Pulmonary artery endothelial cell (primary cell): ENCODE measurements around the gene OPCML. TPM values are rescaled to one million over a fixed set of nuclear protein-coding genes. Genes with fewer than 3 reads are reported as not detected.

Source experiments
- DNase-seq: peaks from one replicate; pipeline ENCODE4 v3.0.0-alpha.2; 2011; ENCODE audit warnings: low read depth, low spot score
- total RNA-seq: library from RNA; depleted of rRNA; stranded (reverse); fragments of >200 nt; gene quantifications from 2 replicates; pipeline ENCODE4 v1.2.3, GENCODE V29; 2014

OPCML gene
- total RNA-seq, 1 donor from 2014 or later: not detected

DNA sequence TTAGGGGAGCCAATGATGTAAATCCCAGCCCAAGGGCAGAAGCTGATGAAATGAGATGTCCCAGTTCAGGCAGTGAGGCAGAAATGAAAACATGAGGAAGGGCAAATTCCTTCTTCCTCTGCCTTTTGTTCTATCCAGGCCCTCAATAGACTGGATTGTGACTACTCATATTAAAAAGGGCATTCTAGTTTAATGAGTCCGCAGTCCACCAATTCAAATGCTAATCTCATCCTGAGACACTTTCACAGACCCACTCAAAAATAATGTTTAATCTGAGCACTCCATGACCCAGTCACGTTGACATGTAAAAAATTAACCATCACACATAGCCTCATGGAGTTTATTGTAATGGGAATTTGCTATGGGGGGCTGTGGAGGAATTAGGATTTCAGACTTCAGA, 717.9 kb downstream of the OPCML start:
- no peak for DNase-seq

- no peak for DNase-seq
These were observed 720.7 kb downstream of the OPCML start for GRCh38 chr11:132811649-132812048.

DNA sequence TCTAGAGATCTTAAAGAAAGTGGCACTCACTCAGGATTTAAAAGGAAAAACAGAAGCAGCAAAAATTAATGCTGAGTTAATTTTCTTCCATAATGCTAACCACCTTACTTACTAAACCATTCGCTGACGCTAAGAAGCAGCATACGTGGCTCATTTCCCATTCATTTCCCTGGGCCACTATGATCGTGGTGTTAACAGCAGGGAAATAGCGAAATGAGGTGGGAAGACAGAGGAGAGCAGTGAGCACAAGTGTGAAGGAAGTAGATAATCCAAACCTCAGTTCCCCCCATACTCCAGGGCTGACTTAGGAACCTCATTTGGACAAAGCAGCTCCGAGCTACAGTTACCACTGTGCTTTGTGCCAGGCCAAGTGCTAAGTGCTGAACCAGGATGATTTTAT, 723.2 kb downstream of the OPCML start:
- DNase-seq: no peak

DNA sequence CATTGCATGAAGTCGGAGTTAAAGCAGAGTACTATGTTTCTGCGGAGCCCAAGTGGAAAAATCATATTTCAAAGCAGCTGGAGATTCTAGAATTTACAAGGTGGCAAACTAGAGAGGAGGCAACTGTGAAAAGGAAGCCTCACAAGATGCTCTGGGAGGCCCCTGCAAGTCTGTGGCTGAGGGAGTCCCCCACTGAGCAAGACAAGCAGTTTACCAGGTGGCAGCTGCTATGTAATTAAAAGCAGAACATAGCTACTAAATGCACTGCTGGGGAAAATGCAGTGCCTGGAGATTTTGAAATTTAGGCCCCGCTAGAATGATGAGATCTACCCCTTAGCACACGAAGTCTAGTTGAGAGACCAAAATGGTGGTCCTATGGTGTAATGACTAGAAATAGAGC, 728.0 kb downstream of the OPCML start:
- DNase-seq: no peak

- no peak for DNase-seq
These were observed 728.9 kb downstream of the OPCML start for GRCh38 chr11:132803436-132803835.

DNA sequence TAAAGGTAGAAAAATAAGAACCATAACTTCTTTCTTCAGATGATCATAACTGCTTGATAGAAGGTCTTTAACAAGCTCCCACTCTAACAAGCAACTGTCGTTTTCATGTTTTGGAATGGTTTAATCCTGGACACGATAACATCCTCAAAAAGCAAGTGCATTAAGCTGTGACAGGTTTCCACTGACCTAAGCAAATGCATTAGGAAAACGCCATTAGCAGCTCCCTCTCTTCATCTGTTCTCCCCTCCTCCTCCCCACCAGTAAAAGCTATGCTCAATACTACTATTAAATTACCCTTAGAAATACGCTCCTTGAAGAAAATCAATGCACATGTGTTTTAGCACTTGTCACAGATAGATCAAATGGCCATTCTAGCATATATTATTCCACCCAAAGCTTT, 729.4 kb downstream of the OPCML start:
- no peak for DNase-seq

GRCh38 chr11:132793831-132794230, 738.5 kb downstream of the OPCML start:
- no peak for DNase-seq

DNA sequence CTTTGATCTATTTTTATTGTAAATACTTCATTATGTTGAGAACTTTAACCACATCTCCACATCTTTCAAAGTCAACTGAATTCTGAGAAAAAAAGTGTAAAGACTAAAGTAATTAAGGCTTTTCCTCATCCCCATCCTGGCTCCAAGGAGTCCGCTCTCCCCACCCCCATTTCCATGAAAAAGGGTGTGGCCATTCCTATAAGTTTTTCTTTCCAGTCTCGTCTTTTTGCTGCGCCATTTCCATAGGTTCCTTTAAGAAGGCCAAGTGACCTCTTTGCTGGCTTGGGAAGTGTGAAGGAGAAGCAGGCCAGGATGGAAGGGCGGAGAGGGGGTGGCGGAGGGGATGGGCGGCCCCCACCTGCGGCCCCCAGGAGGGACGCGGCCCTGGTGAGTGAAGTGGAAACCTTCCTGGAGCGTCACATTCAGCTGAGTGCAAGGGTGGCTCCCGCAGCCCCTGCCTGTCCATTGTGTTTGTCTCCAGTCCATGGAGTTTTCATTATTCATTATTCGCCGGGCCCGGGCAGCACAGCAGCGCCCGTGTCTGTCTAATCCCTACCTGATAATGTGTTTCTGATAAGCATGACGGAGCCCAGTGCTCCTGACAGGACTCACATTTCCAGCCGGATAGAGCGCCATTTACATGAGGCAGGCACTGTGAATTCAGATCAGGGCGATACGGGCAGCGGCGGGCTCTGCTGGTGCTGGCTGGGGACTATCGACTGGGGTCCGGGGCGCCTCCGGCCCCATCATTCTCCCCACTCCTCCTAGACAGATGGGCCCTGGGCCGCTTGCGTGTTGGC, 739.8 kb downstream of the OPCML start:
- no peak for DNase-seq

DNA sequence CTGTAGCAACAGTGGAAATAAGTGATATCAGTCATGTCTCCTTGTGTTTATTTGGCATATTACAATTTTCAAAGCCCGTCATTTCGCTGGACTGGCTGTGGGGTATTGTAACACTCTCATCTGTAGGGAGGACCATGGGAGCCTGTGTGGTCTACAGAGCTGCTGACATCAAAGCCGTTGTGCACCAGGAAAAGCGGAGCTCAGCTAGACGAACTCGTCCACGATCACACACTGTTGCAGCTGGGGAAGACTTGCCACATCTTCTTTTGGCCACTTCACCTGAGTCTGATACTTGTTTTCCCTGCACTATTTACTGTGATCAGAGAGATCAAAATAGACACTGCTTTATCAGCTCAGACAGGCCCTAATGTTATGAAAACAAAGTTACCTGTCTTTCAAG, 741.3 kb downstream of the OPCML start:
- no peak for DNase-seq

DNA sequence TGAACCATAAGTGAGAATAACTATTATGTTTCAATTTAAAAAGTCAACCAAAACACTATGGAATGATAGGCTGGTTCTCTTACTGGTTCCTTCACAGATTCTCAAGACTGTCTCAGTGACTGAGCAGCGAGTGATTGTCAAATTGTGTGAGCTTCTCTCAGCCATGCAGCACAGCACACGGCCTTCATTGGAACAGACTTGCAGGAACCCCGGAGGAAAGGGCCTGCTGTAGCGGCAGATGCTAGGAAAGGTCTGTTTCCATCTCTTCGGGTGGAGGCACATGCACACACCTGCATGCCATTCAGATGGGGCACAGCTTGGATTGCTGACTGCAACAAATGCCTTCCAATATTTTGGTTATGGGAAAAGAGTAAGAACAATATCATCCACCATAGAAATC, 741.8 kb downstream of the OPCML start:
- DNase-seq: no peak

GRCh38 chr11:132788816-132789325, 743.4 kb downstream of the OPCML start:
- no peak for DNase-seq

- no peak for DNase-seq
These were observed 746.4 kb downstream of the OPCML start for GRCh38 chr11:132785878-132786277.

DNA sequence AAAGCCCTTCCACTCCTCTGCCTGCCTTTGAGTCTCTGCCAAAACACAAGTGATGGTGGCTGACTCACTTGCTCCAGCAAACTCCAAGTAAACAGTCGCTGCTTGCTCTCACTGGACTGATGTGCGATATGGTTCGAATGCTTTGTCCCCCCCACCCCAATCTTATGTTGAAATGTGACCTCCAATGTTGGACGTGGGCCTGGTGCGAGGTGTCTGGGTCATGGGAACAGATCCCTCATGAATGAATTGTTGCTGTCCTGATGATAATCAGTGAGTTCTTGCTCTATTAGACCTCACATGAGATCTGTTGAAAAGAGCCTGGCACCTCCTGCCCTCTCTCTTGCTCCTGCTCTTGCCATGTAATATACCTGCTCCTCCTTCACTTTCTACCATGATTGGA, 747.9 kb downstream of the OPCML start:
- DNase-seq: no peak

DNA sequence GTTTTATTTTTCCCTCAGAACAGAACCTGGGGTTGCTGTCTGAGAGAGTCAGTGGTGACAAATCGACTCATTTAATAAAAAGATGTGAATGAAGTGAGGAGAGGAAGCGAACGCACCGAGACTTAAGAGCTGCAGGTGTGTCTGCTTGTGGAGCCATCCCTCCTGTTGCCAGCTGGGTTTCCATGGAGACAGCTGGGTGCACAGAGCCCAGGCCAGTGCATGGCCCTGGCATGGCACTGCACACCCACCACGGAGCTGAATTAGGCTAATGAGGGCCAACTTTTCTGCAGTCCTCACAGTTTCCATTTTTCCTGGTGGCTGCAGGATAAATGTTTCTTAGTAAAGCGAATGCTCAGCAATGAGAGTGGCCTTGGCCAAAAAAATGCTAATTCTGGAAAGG, 750.2 kb downstream of the OPCML start:
- DNase-seq: no peak

DNA sequence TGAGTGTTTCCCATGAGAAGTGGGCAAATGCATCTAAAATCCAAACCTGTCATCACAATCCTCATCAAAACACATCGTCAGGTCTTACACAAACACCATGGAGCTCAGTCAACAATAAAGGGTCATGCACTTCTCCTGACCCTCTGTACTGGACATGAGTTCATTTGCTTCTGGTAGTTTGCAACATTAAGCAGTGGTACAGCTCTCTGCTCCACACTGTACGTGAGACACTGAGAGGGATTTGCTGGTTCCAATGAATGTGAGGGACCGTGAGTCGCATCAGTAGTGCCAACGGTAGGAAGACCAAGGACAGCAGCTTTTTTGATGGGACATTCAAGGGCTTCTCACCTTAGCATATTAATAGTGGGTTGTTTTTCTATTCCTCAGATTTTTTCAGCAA, 752.3 kb downstream of the OPCML start:
- DNase-seq: no peak

- DNase-seq: no peak
These were observed 752.8 kb downstream of the OPCML start for GRCh38 chr11:132779497-132779896.

DNA sequence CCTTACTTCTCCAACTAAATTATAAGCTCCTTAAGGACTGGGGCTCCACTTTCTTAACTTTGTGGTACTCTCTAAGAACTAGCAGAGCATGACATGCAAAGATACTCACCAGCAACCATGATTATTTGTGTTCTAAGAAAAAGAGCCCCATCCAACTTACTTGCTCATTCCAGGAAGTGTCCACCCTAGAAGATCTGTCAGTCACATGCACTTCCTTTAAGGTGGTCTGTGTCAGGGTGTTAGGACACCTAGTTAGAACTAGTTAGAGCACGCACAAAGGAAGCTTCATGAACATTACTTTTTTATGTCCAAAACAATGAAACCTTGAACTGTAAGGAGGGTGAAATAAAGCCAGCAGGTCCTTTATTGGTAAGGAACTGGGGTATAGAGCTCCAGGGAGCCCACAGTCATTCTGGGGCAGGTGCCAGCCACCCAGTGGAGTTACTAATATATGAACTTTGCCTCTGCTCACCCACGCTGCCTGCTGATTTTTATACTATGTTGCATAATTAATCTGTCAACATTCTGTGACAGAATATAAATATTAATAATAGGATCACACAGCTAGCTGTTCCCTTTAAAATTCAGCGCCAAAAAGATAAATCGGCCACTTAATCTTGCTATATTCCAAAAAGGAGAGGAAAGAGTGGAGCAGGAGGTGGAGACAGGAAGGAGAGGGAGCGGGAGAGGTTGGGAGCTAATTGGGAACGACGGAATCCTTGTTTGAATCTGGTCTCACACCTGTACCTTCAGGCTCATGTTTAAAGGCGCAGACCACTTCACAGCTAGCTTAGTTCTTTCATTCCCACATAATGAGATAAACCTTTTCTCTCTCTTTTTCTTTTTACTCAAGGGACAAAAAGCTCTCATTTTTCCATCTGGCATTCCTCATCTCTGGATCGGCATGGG, 755.0 kb downstream of the OPCML start:
- no peak for DNase-seq

DNA sequence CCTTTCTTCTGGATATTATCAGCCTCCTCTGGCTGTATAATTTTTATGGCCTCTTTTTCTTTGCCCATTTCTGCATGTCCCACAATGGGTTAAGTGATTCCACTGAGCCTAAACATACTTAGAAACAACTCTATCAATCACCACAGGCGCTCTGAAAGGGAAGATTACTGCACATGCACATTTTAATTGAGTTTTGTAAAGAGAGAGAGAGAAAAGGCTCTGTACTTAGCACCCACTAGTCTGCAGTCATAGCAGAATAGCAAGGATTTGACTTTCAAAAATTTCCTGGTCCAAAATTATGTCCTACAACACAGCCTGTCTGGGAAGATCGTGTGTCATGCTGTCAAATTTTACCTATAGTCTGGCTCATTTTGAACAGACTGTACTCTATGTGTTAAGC, 758.5 kb downstream of the OPCML start:
- no peak for DNase-seq

DNA sequence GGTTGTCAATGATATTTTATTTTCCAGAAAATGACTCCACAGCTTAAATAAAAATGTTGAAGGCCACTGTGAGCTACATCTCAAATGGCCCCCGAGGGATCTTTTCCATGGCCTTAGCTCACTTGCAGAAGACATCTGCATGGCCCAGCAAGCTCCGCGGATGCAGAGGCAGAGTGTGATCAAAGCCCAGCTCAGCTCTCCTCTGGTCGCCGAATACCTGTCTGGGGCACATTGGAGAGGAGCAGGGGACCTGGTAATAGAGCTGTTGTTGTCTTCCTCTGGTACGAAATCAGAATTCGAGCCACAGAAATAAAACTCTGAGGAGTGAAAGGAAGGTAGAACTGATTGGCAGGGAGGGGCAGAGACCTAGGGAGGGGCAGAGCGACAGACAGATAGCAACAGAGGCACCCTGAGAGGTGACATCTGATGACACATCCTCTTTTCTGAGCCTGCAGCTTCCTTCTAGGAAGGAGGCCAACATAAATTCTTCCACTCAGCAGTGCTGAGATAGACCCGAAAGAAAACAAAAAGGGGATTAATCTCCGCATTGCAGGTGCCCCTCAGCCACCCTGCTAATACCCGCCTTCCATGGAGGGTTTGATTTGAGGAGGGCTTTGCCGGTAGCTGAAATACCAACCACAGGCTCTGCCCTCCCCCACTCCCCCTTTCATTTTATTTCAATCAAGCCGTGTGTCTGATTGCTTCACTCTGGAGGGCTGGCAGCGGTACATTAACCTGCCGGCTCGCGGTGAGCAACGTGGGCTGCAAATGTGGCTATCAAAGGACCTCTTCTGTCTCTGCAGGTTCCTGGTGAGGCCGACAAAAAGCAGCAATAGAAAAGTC, 759.4 kb downstream of the OPCML start:
- no peak for DNase-seq

GRCh38 chr11:132771746-132772145, 760.6 kb downstream of the OPCML start:
- DNase-seq: no peak

DNA sequence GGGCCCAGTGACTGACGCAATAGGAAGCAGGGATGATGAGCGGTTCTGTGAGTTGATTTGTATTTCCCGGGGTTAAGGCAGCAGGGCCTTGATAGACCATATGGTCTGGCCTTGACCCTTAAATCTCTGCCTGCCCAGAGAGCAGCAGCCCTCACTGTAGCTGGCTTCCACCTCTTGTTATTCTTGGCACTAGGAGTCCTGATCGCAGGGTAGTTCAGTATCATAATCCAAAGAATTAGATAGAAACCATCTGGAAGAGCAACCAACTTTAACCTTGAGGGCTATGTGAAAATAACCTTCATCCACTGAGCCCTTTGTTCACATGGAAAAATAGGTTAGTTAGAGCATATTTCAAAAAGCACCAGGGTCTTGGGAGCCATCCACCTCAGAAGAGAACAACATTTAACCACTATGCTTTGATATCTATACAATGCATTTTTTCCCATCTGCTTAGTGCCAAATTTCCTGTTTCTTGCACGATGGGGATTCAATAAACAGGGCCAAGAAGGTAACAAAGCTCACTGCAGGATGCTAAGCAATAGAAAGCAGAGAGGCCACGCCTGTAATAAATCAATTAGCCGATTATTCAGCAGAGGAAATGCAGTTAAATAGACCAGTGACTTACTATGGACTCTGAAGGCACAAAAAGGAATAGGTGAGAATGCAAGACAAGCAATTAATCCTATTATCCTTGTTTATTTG, 761.3 kb downstream of the OPCML start:
- no peak for DNase-seq
